ENCODE results near the gene SLC13A3. TPM values are rescaled to one million over a fixed set of nuclear protein-coding genes. Genes with fewer than 3 reads are reported as not detected.

SLC13A3 gene
- total RNA-seq, 1 experiment from 2014 or later: 17.5 TPM

GRCh38 chr20:46581391-46581790 is 69.9 kb downstream of the SLC13A3 start:
- peak; percentile 12; the same call in 1 of the 3 replicates for TF ChIP-seq CTCF (conservative IDR thresholded peaks at IDR 0.05)
- Histone ChIP-seq H2BK5ac (ENCODE audit: insufficient read length, low read length) (no peak overlapping the region), H4K8ac (replicated peaks; ENCODE audit: insufficient read length, low read depth, low read length) (no peak overlapping the region), H2BK12ac (ENCODE audit: insufficient read length, low read depth, low read length) (no peak overlapping the region), H2BK15ac (ENCODE audit: low read depth, low read length) (no peak overlapping the region), H2BK20ac (ENCODE audit: low read depth, low read length, poor library complexity, severe bottlenecking) (no peak overlapping the region), H3K14ac (ENCODE audit: insufficient read depth, low read length) (no peak overlapping the region), H3K9me3 (ENCODE audit: control insufficient read depth, low read depth, low read length) (no peaks in the 10 kb centered on the region), H4K5ac (ENCODE audit: insufficient read length, low read depth, low read length) (no peak overlapping the region), H3K23ac (ENCODE audit: insufficient read length, low read depth, low read length) (no peak overlapping the region), H3K4me1 (ENCODE audit: insufficient read depth, low read length) (peaks cover 6% of the 10 kb centered on the region), H2BK120ac (ENCODE audit: low read depth, low read length, poor library complexity, severe bottlenecking) (no peak overlapping the region), H4K20me1 (ENCODE audit: control insufficient read depth, insufficient read depth, insufficient read length) (no peaks in the 10 kb centered on the region), H2AK5ac (ENCODE audit: insufficient read length, low read length) (no peak overlapping the region), H3K4me2 (ENCODE audit: insufficient read depth, insufficient read length, low read length) (no peak overlapping the region), H3K23me2 (ENCODE audit: insufficient read length, low read depth, low read length, poor library complexity, severe bottlenecking) (no peaks in the 10 kb centered on the region), H2AFZ (ENCODE audit: low read length) (no peak overlapping the region), H3K79me2 (ENCODE audit: insufficient read depth, low read length) (no peaks in the 10 kb centered on the region), H4K91ac (ENCODE audit: insufficient read length, low read depth, low read length) (no peak overlapping the region), H3K79me1 (ENCODE audit: insufficient read depth, low read depth, low read length, poor library complexity, severe bottlenecking) (no peaks in the 10 kb centered on the region), H3K18ac (ENCODE audit: insufficient read length, low read depth, low read length) (no peak overlapping the region), H3K56ac (ENCODE audit: insufficient read length, low read depth, low read length) (no peak overlapping the region), H3K4ac (ENCODE audit: low read depth, low read length) (no peak overlapping the region), H3K9ac (ENCODE audit: extremely low read depth, insufficient read length, low read length) (no peak overlapping the region), H3T11ph (ENCODE audit: low read length) (no peak overlapping the region), H3K27ac (ENCODE audit: insufficient read length, low read depth, low read length) (no peak overlapping the region), H3K27me3 (ENCODE audit: insufficient read depth, low read length) (no peaks in the 10 kb centered on the region)
- H3K9me3 Mint-ChIP-seq: peaks cover 13 to 14% of the 10 kb centered on the region in 2 experiments
- H3K27ac Mint-ChIP-seq: 0 out of 7 replicates have a peak overlapping the region, but pooled peaks of 2 of the 3 experiments have one; percentile 21 to 29
- no CpG with 5 or more reads among the region's 3 CpGs for WGBS (ENCODE audit: extremely low coverage, insufficient read length, low lambda C conversion rate)
- H3K27me3 Mint-ChIP-seq (ENCODE audit: low read depth): no peaks in the 10 kb centered on the region
- H3K4me3 Mint-ChIP-seq: no peak overlapping the region
- H3K4me1 Mint-ChIP-seq: peaks cover 37 to 48% of the 10 kb centered on the region in 2 experiments
- DNase-seq: no peak
- peaks cover 12 to 32% (median 17%) of the 10 kb centered on the region in 3 experiments for H3K36me3 Mint-ChIP-seq (ENCODE audit: insufficient read depth in 1 of 3, low read depth in 3 of 3)

Data from H9 (cell line).